Gastroesophageal sphincter (tissue), 4 donors: ENCODE measurements around the gene TRIM61. TPM values are rescaled to one million over a fixed set of nuclear protein-coding genes. Genes with fewer than 3 reads are reported as not detected.

Experiments used
- ATAC-seq: fragments of 150-250 bp; one replicate; pipeline ENCODE4 v1.9.1; 2016; ENCODE audit warnings: mild to moderate bottlenecking, moderate library complexity
- H3K27ac ChIP-seq, 4 donors: fragments of 200-600 bp; sonication (generic) in 3 of 4; 1 replicate in 3 of 4; 2 replicates in 1 of 4; pipeline ENCODE4 v1.5.1; 2016 to 2019
- H3K27me3 ChIP-seq: fragments of 200-600 bp; sonication (generic); one replicate; pipeline ENCODE4 v1.5.1; 2019
- H3K36me3 ChIP-seq, 2 donors: fragments of 200-600 bp; sonication (generic); one replicate each; pipeline ENCODE4 v1.5.1; 2019; ENCODE audit warnings: control low read depth in 1 of 2
- H3K4me1 ChIP-seq, 3 donors: fragments of 200-600 bp; sonication (generic); 1 replicate in 2 of 3; 2 replicates in 1 of 3; pipeline ENCODE4 v1.5.1; 2016 to 2019; ENCODE audit warnings: control low read depth in 2 of 3
- H3K4me3 ChIP-seq, 2 donors: fragments of 200-600 bp; sonication (generic); one replicate each; pipeline ENCODE4 v1.5.1; 2019; ENCODE audit warnings: mild to moderate bottlenecking in 1 of 2, moderate library complexity in 1 of 2
- H3K9me3 ChIP-seq, 3 donors: fragments of 200-600 bp; sonication (generic); one replicate each; pipeline ENCODE4 v1.5.1; 2017 to 2019; ENCODE audit warnings: control low read depth in 2 of 3
- CTCF ChIP-seq, 4 experiments: fragments of 200-600 bp in 2 of 4; fragments of 450-650 bp in 2 of 4; sonication (generic) in 1 of 4; IDR thresholded peaks; one replicate each; pipeline ENCODE4 v1.5.1; 2017 to 2019; ENCODE audit warnings: antibody characterized with exemption in 4 of 4, mild to moderate bottlenecking in 2 of 4, moderate library complexity in 2 of 4
- EP300 ChIP-seq: sonication (generic); formaldehyde crosslinking; IDR thresholded peaks from one replicate; pipeline ENCODE4 v1.6.1; 2017; ENCODE audit warnings: antibody characterized with exemption, mild to moderate bottlenecking
- POLR2A ChIP-seq, 2 donors: fragments of 450-650 bp; IDR thresholded peaks; one replicate each; pipeline ENCODE4 v1.6.1; 2017; ENCODE audit warnings: antibody characterized with exemption in 2 of 2, mild to moderate bottlenecking in 2 of 2, moderate library complexity in 1 of 2
- POLR2AphosphoS5 ChIP-seq: sonication (generic); formaldehyde crosslinking; IDR thresholded peaks from one replicate; pipeline ENCODE4 v1.6.1; 2017; ENCODE audit warnings: antibody characterized with exemption
- WGBS, 2 donors: methylation state at CpG; one replicate each; pipeline ENCODE4 v1.1.5; 2018; ENCODE audit warnings: low coverage in 1 of 2; 5-methylcytosine and 5-hydroxymethylcytosine counted together
- total RNA-seq, 4 donors: library from RNA; depleted of rRNA; stranded (reverse); fragments of >200 nt; gene quantifications; one replicate each; pipeline ENCODE4 v1.1.0, GENCODE V29; 2016

Gene TRIM61
- total RNA-seq, 4 donors from 2014 or later = 0.19 to 0.99 (median 0.94) TPM; not detected in 1

- H3K27ac ChIP-seq = no peak overlapping the region
- 75 to 86% methylated on average over 3 to 8 of the region's 8 CpGs for WGBS, 2 donors
- TF ChIP-seq POLR2AphosphoS5 (no peak), CTCF (IDR thresholded peaks at IDR 0.05) (no peak), POLR2A (IDR thresholded peaks at IDR 0.05) (no peak)
These were observed 33.5 kb upstream of the TRIM61 start for GRCh38 chr4:165010991-165011390.

GRCh38 chr4:165010487-165010886, 33.0 kb upstream of the TRIM61 start:
- H3K9me3 ChIP-seq = no peaks in the 10 kb centered on the region
- TF ChIP-seq POLR2A (IDR thresholded peaks at IDR 0.05) (no peak), POLR2AphosphoS5 (no peak), EP300 (no peak), CTCF (IDR thresholded peaks at IDR 0.05) (no peak)
- no peaks in the 10 kb centered on the region for H3K27me3 ChIP-seq
- H3K27ac ChIP-seq = no peak overlapping the region
- ATAC-seq = no peak
- WGBS, 2 donors = 80% methylated on average over 1 of the region's 2 CpGs; no CpG with 5 or more reads in 1 of the 2 donors
- no peaks in the 10 kb centered on the region for H3K36me3 ChIP-seq
- H3K4me3 ChIP-seq = no peak overlapping the region
- H3K4me1 ChIP-seq = peaks cover 0 to 12% (median 0%) of the 10 kb centered on the region in 3 donors

More at GRCh38 chr4:165010991-165011390, 33.5 kb upstream of the TRIM61 start:
- ATAC-seq = no peak
- Histone ChIP-seq H3K9me3 (no peaks in the 10 kb centered on the region), H3K27me3 (no peaks in the 10 kb centered on the region), H3K4me1 (peaks cover 0 to 7% (median 0%) of the 10 kb centered on the region in 3 donors), H3K36me3 (no peaks in the 10 kb centered on the region), H3K4me3 (no peak overlapping the region)

GRCh38 chr4:165009493-165010227, 32.2 kb upstream of the TRIM61 start:
- H3K36me3 ChIP-seq = no peaks in the 10 kb centered on the region
- no peak overlapping the region for H3K4me3 ChIP-seq
- TF ChIP-seq CTCF (IDR thresholded peaks at IDR 0.05) (no peak), EP300 (no peak), POLR2AphosphoS5 (no peak), POLR2A (IDR thresholded peaks at IDR 0.05) (no peak)
- H3K4me1 ChIP-seq = peaks cover 0 to 15% (median 0%) of the 10 kb centered on the region in 3 donors
- no peak for ATAC-seq
- H3K27me3 ChIP-seq = no peaks in the 10 kb centered on the region
- H3K9me3 ChIP-seq = no peaks in the 10 kb centered on the region
- 85 to 87% methylated on average over 5 of the region's 5 CpGs for WGBS, 2 donors
- H3K27ac ChIP-seq = no peak overlapping the region

- no peaks in the 10 kb centered on the region for H3K27me3 ChIP-seq
- 75 to 100% methylated on average over 1 to 3 of the region's 5 CpGs for WGBS, 2 donors
- no peak for TF ChIP-seq CTCF (IDR thresholded peaks at IDR 0.05)
- TF ChIP-seq POLR2A (IDR thresholded peaks at IDR 0.05) = no peak
- TF ChIP-seq POLR2AphosphoS5 = no peak
- no peak for TF ChIP-seq EP300
- no peak overlapping the region for H3K27ac ChIP-seq
- H3K4me1 ChIP-seq = peaks cover 0 to 15% (median 0%) of the 10 kb centered on the region in 3 donors
- H3K9me3 ChIP-seq = no peaks in the 10 kb centered on the region
- H3K36me3 ChIP-seq = no peaks in the 10 kb centered on the region
- H3K4me3 ChIP-seq = no peak overlapping the region
- no peak for ATAC-seq
These were observed 29.4 kb upstream of the TRIM61 start for GRCh38 chr4:165006886-165007285.

- Histone ChIP-seq H3K27ac (no peak overlapping the region), H3K27me3 (no peaks in the 10 kb centered on the region), H3K36me3 (no peaks in the 10 kb centered on the region), H3K9me3 (no peaks in the 10 kb centered on the region), H3K4me1 (peaks cover 0 to 15% (median 0%) of the 10 kb centered on the region in 3 donors), H3K4me3 (no peak overlapping the region)
- ATAC-seq = no peak
- WGBS, 2 donors = 69 to 84% methylated on average over 5 to 6 of the region's 9 CpGs
- TF ChIP-seq POLR2A (IDR thresholded peaks at IDR 0.05) (no peak), EP300 (no peak), CTCF (IDR thresholded peaks at IDR 0.05) (no peak), POLR2AphosphoS5 (no peak)
These were observed 29.0 kb upstream of the TRIM61 start for GRCh38 chr4:165006456-165006855.
